H9 (cell line): ENCODE results near the gene TRPM1. TPM values are rescaled to one million over a fixed set of nuclear protein-coding genes. Genes with fewer than 3 reads are reported as not detected.

Experiments
- DNase-seq: peaks from one replicate; pipeline ENCODE4 v3.0.0-alpha.2; 2017
- H2AFZ ChIP-seq: one replicate; pipeline ENCODE4 v1.6.1; 2013; ENCODE audit warnings: mild to moderate bottlenecking, low read length, control low read depth, moderate library complexity
- H2AK5ac ChIP-seq: 2 replicates; pipeline ENCODE4 v1.6.1; 2013; ENCODE audit warnings: low read length, control low read depth, mixed read lengths; ENCODE audit not compliant: insufficient read length
- H2BK120ac ChIP-seq: one replicate; pipeline ENCODE4 v1.6.1; 2013; ENCODE audit warnings: low read depth, mild to moderate bottlenecking, low read length, control low read depth, inconsistent platforms; ENCODE audit not compliant: poor library complexity, severe bottlenecking
- H2BK12ac ChIP-seq: 2 replicates; pipeline ENCODE4 v1.6.1; 2013; ENCODE audit warnings: low read length, control low read depth, mixed read lengths, low read depth; ENCODE audit not compliant: insufficient read length
- H2BK15ac ChIP-seq: 2 replicates; pipeline ENCODE4 v1.6.1; 2013; ENCODE audit warnings: low read depth, low read length, control low read depth
- H2BK20ac ChIP-seq: one replicate; pipeline ENCODE4 v1.6.1; 2013; ENCODE audit warnings: low read depth, mild to moderate bottlenecking, low read length, control low read depth, inconsistent platforms; ENCODE audit not compliant: poor library complexity, severe bottlenecking
- H2BK5ac ChIP-seq: 2 replicates; pipeline ENCODE4 v1.6.1; 2013; ENCODE audit warnings: low read length, control low read depth, mixed read lengths; ENCODE audit not compliant: insufficient read length
- H3K14ac ChIP-seq: 2 replicates; pipeline ENCODE4 v1.6.1; 2013; ENCODE audit warnings: low read length, control low read depth; ENCODE audit not compliant: insufficient read depth
- H3K18ac ChIP-seq: 2 replicates; pipeline ENCODE4 v1.6.1; 2013; ENCODE audit warnings: low read depth, mild to moderate bottlenecking, mixed read lengths, low read length, control low read depth; ENCODE audit not compliant: insufficient read length
- H3K23ac ChIP-seq: 2 replicates; pipeline ENCODE4 v1.6.1; 2013; ENCODE audit warnings: low read length, control low read depth, mixed read lengths, low read depth; ENCODE audit not compliant: insufficient read length
- H3K23me2 ChIP-seq: 2 replicates; pipeline ENCODE4 v1.6.1; 2013; ENCODE audit warnings: low read depth, mild to moderate bottlenecking, mixed read lengths, low read length, control low read depth; ENCODE audit not compliant: insufficient read length, poor library complexity, severe bottlenecking
- H3K27ac ChIP-seq: 2 replicates; pipeline ENCODE4 v1.5.1; 2013; ENCODE audit warnings: low read length, control low read depth, mixed read lengths, low read depth; ENCODE audit not compliant: insufficient read length
- H3K27me3 ChIP-seq: 2 replicates; pipeline ENCODE4 v1.6.1; 2013; ENCODE audit warnings: low read length, control low read depth, inconsistent platforms; ENCODE audit not compliant: insufficient read depth
- H3K4ac ChIP-seq: 2 replicates; pipeline ENCODE4 v1.6.1; 2013; ENCODE audit warnings: low read depth, mild to moderate bottlenecking, control low read depth, inconsistent platforms, low read length, moderate library complexity
- H3K4me1 ChIP-seq: 2 replicates; pipeline ENCODE4 v1.6.1; 2013; ENCODE audit warnings: low read length, control low read depth, inconsistent platforms; ENCODE audit not compliant: insufficient read depth
- H3K4me2 ChIP-seq: 2 replicates; pipeline ENCODE4 v1.6.1; 2013; ENCODE audit warnings: low read length, control low read depth, mixed read lengths; ENCODE audit not compliant: insufficient read length, insufficient read depth
- H3K56ac ChIP-seq: 2 replicates; pipeline ENCODE4 v1.6.1; 2013; ENCODE audit warnings: low read depth, mild to moderate bottlenecking, mixed read lengths, low read length, control low read depth; ENCODE audit not compliant: insufficient read length
- H3K79me1 ChIP-seq: 2 replicates; pipeline ENCODE4 v1.6.1; 2013; ENCODE audit warnings: low read depth, mild to moderate bottlenecking, moderate library complexity, low read length, control low read depth, inconsistent platforms; ENCODE audit not compliant: insufficient read depth, poor library complexity, severe bottlenecking
- H3K79me2 ChIP-seq: 2 replicates; pipeline ENCODE4 v1.6.1; 2013; ENCODE audit warnings: low read length, control low read depth, inconsistent platforms; ENCODE audit not compliant: insufficient read depth
- H3K9ac ChIP-seq: 2 replicates; pipeline ENCODE4 v1.6.1; 2013; ENCODE audit warnings: low read length, control low read depth, mixed read lengths; ENCODE audit not compliant: insufficient read length; ENCODE audit errors: extremely low read depth
- H3K9me3 ChIP-seq: one replicate; pipeline ENCODE4 v1.6.1; 2013; ENCODE audit warnings: low read depth, low read length, inconsistent platforms; ENCODE audit not compliant: control insufficient read depth
- H3T11ph ChIP-seq: one replicate; pipeline ENCODE4 v1.6.1; 2013; ENCODE audit warnings: mild to moderate bottlenecking, low read length, control low read depth, inconsistent platforms
- H4K20me1 ChIP-seq: one replicate; pipeline ENCODE4 v1.6.1; 2013; ENCODE audit not compliant: control insufficient read depth, insufficient read length, insufficient read depth
- H4K5ac ChIP-seq: 2 replicates; pipeline ENCODE4 v1.6.1; 2013; ENCODE audit warnings: low read depth, mild to moderate bottlenecking, mixed read lengths, low read length, control low read depth; ENCODE audit not compliant: insufficient read length
- H4K8ac ChIP-seq: replicated peaks from 2 replicates; pipeline ENCODE4 v1.6.1; 2013; ENCODE audit warnings: low read length, control low read depth, mixed read lengths, low read depth; ENCODE audit not compliant: insufficient read length
- H4K91ac ChIP-seq: 2 replicates; pipeline ENCODE4 v1.6.1; 2013; ENCODE audit warnings: low read depth, mild to moderate bottlenecking, moderate library complexity, mixed read lengths, low read length, control low read depth; ENCODE audit not compliant: insufficient read length
- H3K27ac Mint-ChIP-seq, 3 experiments: 2 replicates in 2 of 3; 3 replicates in 1 of 3; pipeline ENCODE4 v1.8.0; 2020 to 2021; ENCODE audit warnings: mixed read lengths in 3 of 3, mild to moderate bottlenecking in 1 of 3, moderate library complexity in 1 of 3
- H3K27me3 Mint-ChIP-seq: 2 replicates; pipeline ENCODE4 v1.8.0; 2021; ENCODE audit warnings: low read depth, mild to moderate bottlenecking, moderate library complexity, mixed read lengths
- H3K36me3 Mint-ChIP-seq, 3 experiments: 2 replicates in 2 of 3; 3 replicates in 1 of 3; pipeline ENCODE4 v1.8.0; 2020 to 2021; ENCODE audit warnings: low read depth in 3 of 3, mixed read lengths in 3 of 3; ENCODE audit not compliant: insufficient read depth in 1 of 3
- H3K4me1 Mint-ChIP-seq, 2 experiments: 2 replicates each; pipeline ENCODE4 v1.8.0; 2020; ENCODE audit warnings: mixed read lengths in 2 of 2
- H3K4me3 Mint-ChIP-seq, 2 experiments: 2 replicates in 1 of 2; 3 replicates in 1 of 2; pipeline ENCODE4 v1.8.0; 2020 to 2021; ENCODE audit warnings: mild to moderate bottlenecking in 2 of 2, mixed read lengths in 2 of 2, moderate library complexity in 1 of 2
- H3K9me3 Mint-ChIP-seq, 2 experiments: 2 replicates in 1 of 2; 3 replicates in 1 of 2; pipeline ENCODE4 v1.8.0; 2020; ENCODE audit warnings: mild to moderate bottlenecking in 2 of 2, mixed read lengths in 2 of 2, moderate library complexity in 1 of 2
- CTCF ChIP-seq: fragments of 200-600 bp; sonication (generic); conservative IDR thresholded peaks from 3 replicates; pipeline ENCODE4 v1.8.0; 2021; ENCODE audit warnings: antibody characterized with exemption, mild to moderate bottlenecking
- WGBS: extraction: QIAGEN DNeasy Blood & Tissue Kit; methylation state at CpG from one replicate; pipeline ENCODE4 v1.1.7; 2013; ENCODE audit warnings: missing lambda C conversion rate, low lambda C conversion rate, mixed read lengths; ENCODE audit not compliant: insufficient read length; ENCODE audit errors: extremely low coverage; 5-methylcytosine and 5-hydroxymethylcytosine counted together
- total RNA-seq: library from RNA; stranded (reverse); gene quantifications from 2 replicates; pipeline ENCODE4 v1.2.1, GENCODE V29; 2021

TRPM1 gene
- total RNA-seq, 1 experiment from 2014 or later, result not detected

GRCh38 chr15:31005660-31006059, 95.9 kb downstream of the TRPM1 start:
- no peak overlapping the region for H2AFZ ChIP-seq
- H3K36me3 Mint-ChIP-seq, result no peaks in the 10 kb centered on the region
- no peak for TF ChIP-seq CTCF

More at GRCh38 chr15:31005660-31006059, 95.9 kb downstream of the TRPM1 start:
- Histone ChIP-seq H3K23ac (no peak overlapping the region), H3K79me2 (no peaks in the 10 kb centered on the region; the same call in 1 of the 2 replicates), H4K91ac (no peak overlapping the region), H2BK15ac (no peak overlapping the region), H2BK12ac (no peak overlapping the region), H2AK5ac (no peak overlapping the region), H3K9ac (no peak overlapping the region), H3T11ph (no peak overlapping the region), H2BK120ac (no peak overlapping the region), H4K5ac (no peak overlapping the region), H3K14ac (no peak overlapping the region), H3K27ac (no peak overlapping the region), H2BK5ac (no peak overlapping the region), H3K4ac (no peak overlapping the region), H2BK20ac (no peak overlapping the region), H3K27me3 (no peaks in the 10 kb centered on the region), H3K4me1 (no peaks in the 10 kb centered on the region; the same call in 1 of the 2 replicates), H4K8ac (no peak overlapping the region), H3K18ac (no peak overlapping the region), H3K79me1 (no peaks in the 10 kb centered on the region), H3K4me2 (no peak overlapping the region), H4K20me1 (no peaks in the 10 kb centered on the region), H3K9me3 (no peaks in the 10 kb centered on the region), H3K23me2 (no peaks in the 10 kb centered on the region), H3K56ac (no peak overlapping the region)
- peaks cover 17 to 19% of the 10 kb centered on the region in 2 experiments for H3K4me1 Mint-ChIP-seq
- DNase-seq, result no peak
- no peaks in the 10 kb centered on the region for H3K9me3 Mint-ChIP-seq
- WGBS, result no CpG with 5 or more reads among the region's 2 CpGs
- H3K27me3 Mint-ChIP-seq, result no peaks in the 10 kb centered on the region
- H3K4me3 Mint-ChIP-seq, result no peak overlapping the region
- no peak overlapping the region for H3K27ac Mint-ChIP-seq
